Measurements from ENCODE around the gene NELFA.

Gene NELFA

GRCh38 chr4:1952719-1953118, 56.1 kb downstream of the NELFA start:
- H3K23ac ChIP-seq (ENCODE audit: low read depth, low read length, poor library complexity), result no peak overlapping the region
- H3K79me1 ChIP-seq (ENCODE audit: low read depth, low read length), result peaks cover 10% of the 10 kb centered on the region
- H4K8ac ChIP-seq (ENCODE audit: low read depth, low read length), result no peak overlapping the region
- no peak overlapping the region for H2AFZ ChIP-seq (ENCODE audit: low read length)
- no peak overlapping the region for H3K4me3 ChIP-seq (ENCODE audit: low read length in 2 of 2)
- H3K4ac ChIP-seq (ENCODE audit: low read length), result no peak overlapping the region
- no peak overlapping the region for H3K18ac ChIP-seq (ENCODE audit: low read length)
- H2BK12ac ChIP-seq (ENCODE audit: low read length), result no peak overlapping the region
- no peak overlapping the region for H2BK5ac ChIP-seq (ENCODE audit: low read length)
- no peak overlapping the region for H2AK5ac ChIP-seq (ENCODE audit: low read depth, low read length)
- no peak overlapping the region for H3K4me2 ChIP-seq (ENCODE audit: insufficient read depth, low read length, poor library complexity, severe bottlenecking)
- DNase-seq (ENCODE audit: low spot score), result no peak
- H3K14ac ChIP-seq (ENCODE audit: low read length), result no peak overlapping the region
- H3K36me3 ChIP-seq (replicated peaks in 1 of 2; ENCODE audit: control insufficient read depth in 2 of 2, insufficient read depth in 2 of 2, low read length in 2 of 2), result peaks cover 61 to 98% of the 10 kb centered on the region in 2 donors
- H3K9me3 ChIP-seq (replicated peaks in 1 of 2; ENCODE audit: control insufficient read depth in 2 of 2, insufficient read depth in 1 of 2, low read depth in 1 of 2, low read length in 2 of 2), result no peaks in the 10 kb centered on the region
- WGBS, 2 donors (ENCODE audit: extremely low coverage in 2 of 2, insufficient read length in 2 of 2, insufficient replicate concordance in 1 of 2), result no CpG with 5 or more reads among the region's 5 CpGs
- H3K4me1 ChIP-seq (ENCODE audit: control insufficient read depth in 2 of 2, insufficient read depth in 1 of 2, low read depth in 1 of 2, low read length in 2 of 2), result no peaks in the 10 kb centered on the region
- H4K91ac ChIP-seq (ENCODE audit: low read depth, low read length, poor library complexity), result no peak overlapping the region
- no peak overlapping the region for H3K9ac ChIP-seq (ENCODE audit: low read depth, low read length, poor library complexity)
- H2BK120ac ChIP-seq (ENCODE audit: low read depth, low read length), result no peak overlapping the region
- no peak overlapping the region for H3K27ac ChIP-seq (replicated peaks; ENCODE audit: low read length)
- no peaks in the 10 kb centered on the region for H3K27me3 ChIP-seq (ENCODE audit: control insufficient read depth in 3 of 3, insufficient read depth in 3 of 3, low read depth in 1 of 3, low read length in 3 of 3)
- no peak overlapping the region for H2BK15ac ChIP-seq (ENCODE audit: low read length)

GRCh38 chr4:1952058-1952700, 56.6 kb downstream of the NELFA start:
- Histone ChIP-seq H4K91ac (ENCODE audit: low read depth, low read length, poor library complexity) (no peak overlapping the region), H3K27ac (replicated peaks; ENCODE audit: low read length) (no peak overlapping the region), H3K23ac (ENCODE audit: low read depth, low read length, poor library complexity) (peak overlapping the region; percentile 60), H4K8ac (ENCODE audit: low read depth, low read length) (no peak overlapping the region), H3K4me1 (ENCODE audit: control insufficient read depth in 2 of 2, insufficient read depth in 1 of 2, low read depth in 1 of 2, low read length in 2 of 2) (no peaks in the 10 kb centered on the region), H3K9me3 (replicated peaks in 1 of 2; ENCODE audit: control insufficient read depth in 2 of 2, insufficient read depth in 1 of 2, low read depth in 1 of 2, low read length in 2 of 2) (no peaks in the 10 kb centered on the region), H2BK120ac (ENCODE audit: low read depth, low read length) (no peak overlapping the region), H3K14ac (ENCODE audit: low read length) (no peak overlapping the region), H3K18ac (ENCODE audit: low read length) (no peak overlapping the region), H3K4me2 (ENCODE audit: insufficient read depth, low read length, poor library complexity, severe bottlenecking) (no peak overlapping the region), H3K36me3 (replicated peaks in 1 of 2; ENCODE audit: control insufficient read depth in 2 of 2, insufficient read depth in 2 of 2, low read length in 2 of 2) (peaks cover 61 to 99% of the 10 kb centered on the region in 2 donors), H2BK5ac (ENCODE audit: low read length) (no peak overlapping the region), H2AK5ac (ENCODE audit: low read depth, low read length) (no peak overlapping the region), H2BK15ac (ENCODE audit: low read length) (no peak overlapping the region), H3K27me3 (ENCODE audit: control insufficient read depth in 3 of 3, insufficient read depth in 3 of 3, low read depth in 1 of 3, low read length in 3 of 3) (no peaks in the 10 kb centered on the region), H3K4ac (ENCODE audit: low read length) (no peak overlapping the region), H2AFZ (ENCODE audit: low read length) (no peak overlapping the region), H3K79me1 (ENCODE audit: low read depth, low read length) (peaks cover 10% of the 10 kb centered on the region), H3K9ac (ENCODE audit: low read depth, low read length, poor library complexity) (no peak overlapping the region), H3K4me3 (ENCODE audit: low read length in 2 of 2) (peak overlapping the region in 1 of 2 donors; percentile 4), H2BK12ac (ENCODE audit: low read length) (no peak overlapping the region)
- WGBS, 2 donors (ENCODE audit: extremely low coverage in 2 of 2, insufficient read length in 2 of 2, insufficient replicate concordance in 1 of 2), result no CpG with 5 or more reads among the region's 20 CpGs
- DNase-seq (ENCODE audit: low spot score), result no peak

GRCh38 chr4:1950369-1950768, 58.4 kb downstream of the NELFA start:
- Histone ChIP-seq H4K91ac (ENCODE audit: low read depth, low read length, poor library complexity) (no peak overlapping the region), H3K4me1 (ENCODE audit: control insufficient read depth in 2 of 2, insufficient read depth in 1 of 2, low read depth in 1 of 2, low read length in 2 of 2) (peaks cover 0 to 4% of the 10 kb centered on the region in 2 donors), H2BK120ac (ENCODE audit: low read depth, low read length) (no peak overlapping the region)

GRCh38 chr4:1948892-1949436, 59.8 kb downstream of the NELFA start:
- Histone ChIP-seq H2AFZ (ENCODE audit: low read length) (no peak overlapping the region), H2BK12ac (ENCODE audit: low read length) (no peak overlapping the region), H3K27me3 (ENCODE audit: control insufficient read depth in 3 of 3, insufficient read depth in 3 of 3, low read depth in 1 of 3, low read length in 3 of 3) (no peaks in the 10 kb centered on the region), H3K4me1 (ENCODE audit: control insufficient read depth in 2 of 2, insufficient read depth in 1 of 2, low read depth in 1 of 2, low read length in 2 of 2) (peaks cover 0 to 7% of the 10 kb centered on the region in 2 donors), H3K4me2 (ENCODE audit: insufficient read depth, low read length, poor library complexity, severe bottlenecking) (no peak overlapping the region), H3K14ac (ENCODE audit: low read length) (no peak overlapping the region), H3K36me3 (replicated peaks in 1 of 2; ENCODE audit: control insufficient read depth in 2 of 2, insufficient read depth in 2 of 2, low read length in 2 of 2) (peaks cover 54 to 99% of the 10 kb centered on the region in 2 donors), H3K4me3 (ENCODE audit: low read length in 2 of 2) (no peak overlapping the region), H4K91ac (ENCODE audit: low read depth, low read length, poor library complexity) (no peak overlapping the region), H3K4ac (ENCODE audit: low read length) (no peak overlapping the region), H3K23ac (ENCODE audit: low read depth, low read length, poor library complexity) (no peak overlapping the region), H3K79me1 (ENCODE audit: low read depth, low read length) (peaks cover 10% of the 10 kb centered on the region), H3K27ac (replicated peaks; ENCODE audit: low read length) (no peak overlapping the region), H2BK120ac (ENCODE audit: low read depth, low read length) (no peak overlapping the region), H2AK5ac (ENCODE audit: low read depth, low read length) (no peak overlapping the region), H2BK5ac (ENCODE audit: low read length) (no peak overlapping the region), H4K8ac (ENCODE audit: low read depth, low read length) (no peak overlapping the region), H3K18ac (ENCODE audit: low read length) (no peak overlapping the region), H3K9me3 (replicated peaks in 1 of 2; ENCODE audit: control insufficient read depth in 2 of 2, insufficient read depth in 1 of 2, low read depth in 1 of 2, low read length in 2 of 2) (no peaks in the 10 kb centered on the region), H2BK15ac (ENCODE audit: low read length) (no peak overlapping the region), H3K9ac (ENCODE audit: low read depth, low read length, poor library complexity) (no peak overlapping the region)
- no CpG with 5 or more reads among the region's 8 CpGs for WGBS, 2 donors (ENCODE audit: extremely low coverage in 2 of 2, insufficient read length in 2 of 2, insufficient replicate concordance in 1 of 2)
- DNase-seq (ENCODE audit: low spot score), result no peak

More at GRCh38 chr4:1950369-1950768, 58.4 kb downstream of the NELFA start:
- H3K4me3 ChIP-seq (ENCODE audit: low read length in 2 of 2), result no peak overlapping the region
- peaks cover 9% of the 10 kb centered on the region for H3K79me1 ChIP-seq (ENCODE audit: low read depth, low read length)
- H3K18ac ChIP-seq (ENCODE audit: low read length), result no peak overlapping the region
- no CpG with 5 or more reads among the region's 10 CpGs for WGBS, 2 donors (ENCODE audit: extremely low coverage in 2 of 2, insufficient read length in 2 of 2, insufficient replicate concordance in 1 of 2)
- H3K9ac ChIP-seq (ENCODE audit: low read depth, low read length, poor library complexity), result no peak overlapping the region
- peaks cover 58 to 99% of the 10 kb centered on the region in 2 donors for H3K36me3 ChIP-seq (replicated peaks in 1 of 2; ENCODE audit: control insufficient read depth in 2 of 2, insufficient read depth in 2 of 2, low read length in 2 of 2)
- no peak overlapping the region for H3K14ac ChIP-seq (ENCODE audit: low read length)
- no peak overlapping the region for H2BK12ac ChIP-seq (ENCODE audit: low read length)
- H3K27ac ChIP-seq (replicated peaks; ENCODE audit: low read length), result no peak overlapping the region
- H3K4me2 ChIP-seq (ENCODE audit: insufficient read depth, low read length, poor library complexity, severe bottlenecking), result no peak overlapping the region
- H2AK5ac ChIP-seq (ENCODE audit: low read depth, low read length), result no peak overlapping the region
- no peak overlapping the region for H2AFZ ChIP-seq (ENCODE audit: low read length)
- no peak overlapping the region for H4K8ac ChIP-seq (ENCODE audit: low read depth, low read length)
- no peak overlapping the region for H2BK5ac ChIP-seq (ENCODE audit: low read length)
- no peak for DNase-seq (ENCODE audit: low spot score)
- no peaks in the 10 kb centered on the region for H3K27me3 ChIP-seq (ENCODE audit: control insufficient read depth in 3 of 3, insufficient read depth in 3 of 3, low read depth in 1 of 3, low read length in 3 of 3)
- no peak overlapping the region for H3K23ac ChIP-seq (ENCODE audit: low read depth, low read length, poor library complexity)
- H3K9me3 ChIP-seq (replicated peaks in 1 of 2; ENCODE audit: control insufficient read depth in 2 of 2, insufficient read depth in 1 of 2, low read depth in 1 of 2, low read length in 2 of 2), result no peaks in the 10 kb centered on the region
- no peak overlapping the region for H2BK15ac ChIP-seq (ENCODE audit: low read length)
- no peak overlapping the region for H3K4ac ChIP-seq (ENCODE audit: low read length)
